G401 (cell line): ENCODE measurements around the gene KRTAP4-6. TPM values are rescaled to one million over a fixed set of nuclear protein-coding genes. Genes with fewer than 3 reads are reported as not detected.
"Not testable (repeated sequence)": the region's sequence is repeated elsewhere in the genome, so short reads cannot be mapped to it uniquely, and the experiment has no call there.

Experiments
- DNase-seq: peaks from one replicate; pipeline ENCODE4 v3.0.0-alpha.2; 2015; ENCODE audit warnings: low spot score
- in situ Hi-C: cut with HindIII; loops from 2 replicates; pipeline ENCODE4 v1.10.0; 2016; ENCODE audit warnings: low sequenced_read_pairs, mixed read lengths
- total RNA-seq: library from RNA; depleted of rRNA; stranded (reverse); fragments of >200 nt; shearing (Covaris generic); gene quantifications from 2 replicates; pipeline ENCODE4 v1.2.3, GENCODE V29; 2014; rRNA removed

KRTAP4-6 gene
- total RNA-seq: not detected in 2 replicates

- in situ Hi-C loops: no loop called here
- DNase-seq: no peak
Measured at GRCh38 chr17:41140360-41141131, at the start of gene KRTAP4-6. Gene KRTAP4-6, minus strand, starts transcription at chr17:41140544. Its CDS starts 57 bp downstream, at chr17:41140487.

- DNase-seq, in situ Hi-C loops: not testable (repeated sequence)
Measured at GRCh38 chr17:41189837-41190318, 49.5 kb upstream of the KRTAP4-6 start, which contains the start of gene KRTAP9-1. Gene KRTAP9-1, plus strand, starts transcription at chr17:41189887. Its CDS starts 0 bp downstream, at chr17:41189887.

GRCh38 chr17:41186872-41187271 lies 46.5 kb upstream of the KRTAP4-6 start:
- no peak for DNase-seq
- in situ Hi-C loops: no loop called here

GRCh38 chr17:41185001-41185400 lies 44.7 kb upstream of the KRTAP4-6 start:
- no peak for DNase-seq

GRCh38 chr17:41184480-41184961 lies 44.2 kb upstream of the KRTAP4-6 start, which contains the start of gene KRTAP4-1:
Gene KRTAP4-1, minus strand, starts transcription at chr17:41184911. Its CDS starts 57 bp downstream, at chr17:41184854.
- in situ Hi-C loops: no loop called here
- DNase-seq: no peak

More at GRCh38 chr17:41185001-41185400, 44.7 kb upstream of the KRTAP4-6 start:
- in situ Hi-C loops: no loop called here

GRCh38 chr17:41178843-41179616 lies 38.7 kb upstream of the KRTAP4-6 start:
- in situ Hi-C loops: no loop called here
- DNase-seq: no peak

- in situ Hi-C loops: no loop called here
- no peak for DNase-seq
Measured at GRCh38 chr17:41178341-41178740, 38.0 kb upstream of the KRTAP4-6 start.

- no peak for DNase-seq
- in situ Hi-C loops: no loop called here
Measured at GRCh38 chr17:41177727-41178271, 37.5 kb upstream of the KRTAP4-6 start, which contains the start of gene KRTAP4-2. Gene KRTAP4-2, minus strand, starts transcription at chr17:41178221. Its CDS starts 57 bp downstream, at chr17:41178164.

- no peak for DNase-seq
- in situ Hi-C loops: no loop called here
Measured at GRCh38 chr17:41176744-41177387, 36.5 kb upstream of the KRTAP4-6 start.

GRCh38 chr17:41171886-41172285 lies 31.5 kb upstream of the KRTAP4-6 start:
- in situ Hi-C loops: no loop called here
- no peak for DNase-seq

- in situ Hi-C loops: no loop called here
- no peak for DNase-seq
Measured at GRCh38 chr17:41168121-41168520, 27.8 kb upstream of the KRTAP4-6 start, which contains the start of gene KRTAP4-3. Gene KRTAP4-3, minus strand, starts transcription at chr17:41168221. Its CDS starts 49 bp downstream, at chr17:41168172.

GRCh38 chr17:41167561-41167960 lies 27.2 kb upstream of the KRTAP4-6 start:
- no peak for DNase-seq
- in situ Hi-C loops: no loop called here

GRCh38 chr17:41163828-41164227 lies 23.5 kb upstream of the KRTAP4-6 start:
- no peak for DNase-seq
- in situ Hi-C loops: no loop called here

- in situ Hi-C loops: no loop called here
Measured at GRCh38 chr17:41160648-41161047, 20.3 kb upstream of the KRTAP4-6 start, which contains the start of gene KRTAP4-4. Gene KRTAP4-4, minus strand, starts transcription at chr17:41160748. Its CDS starts 57 bp downstream, at chr17:41160691.

GRCh38 chr17:41160190-41160589 lies 19.8 kb upstream of the KRTAP4-6 start:
- DNase-seq, in situ Hi-C loops: not testable (repeated sequence)

More at GRCh38 chr17:41160648-41161047, 20.3 kb upstream of the KRTAP4-6 start, which contains the start of gene KRTAP4-4:
- DNase-seq: no peak

- no peak for DNase-seq
- in situ Hi-C loops: no loop called here
Measured at GRCh38 chr17:41153856-41154255, 13.5 kb upstream of the KRTAP4-6 start.

- DNase-seq: no peak
- in situ Hi-C loops: no loop called here
Measured at GRCh38 chr17:41151525-41151924, 11.2 kb upstream of the KRTAP4-6 start.

- DNase-seq: no peak
- in situ Hi-C loops: no loop called here
Measured at GRCh38 chr17:41150026-41150425, 9.7 kb upstream of the KRTAP4-6 start.

GRCh38 chr17:41149652-41149985 lies 9.3 kb upstream of the KRTAP4-6 start, which contains the start of gene KRTAP4-5:
Gene KRTAP4-5, minus strand, starts transcription at chr17:41149825. Its CDS starts 58 bp downstream, at chr17:41149767.
- in situ Hi-C loops: no loop called here
- no peak for DNase-seq
